Measurements from ENCODE around the gene CAPN10. TPM values are rescaled to one million over a fixed set of nuclear protein-coding genes. Genes with fewer than 3 reads are reported as not detected.

Gene CAPN10
- total RNA-seq, 4 donors from 2014 or later = 41.9 to 118 (median 48.7) TPM

DNA sequence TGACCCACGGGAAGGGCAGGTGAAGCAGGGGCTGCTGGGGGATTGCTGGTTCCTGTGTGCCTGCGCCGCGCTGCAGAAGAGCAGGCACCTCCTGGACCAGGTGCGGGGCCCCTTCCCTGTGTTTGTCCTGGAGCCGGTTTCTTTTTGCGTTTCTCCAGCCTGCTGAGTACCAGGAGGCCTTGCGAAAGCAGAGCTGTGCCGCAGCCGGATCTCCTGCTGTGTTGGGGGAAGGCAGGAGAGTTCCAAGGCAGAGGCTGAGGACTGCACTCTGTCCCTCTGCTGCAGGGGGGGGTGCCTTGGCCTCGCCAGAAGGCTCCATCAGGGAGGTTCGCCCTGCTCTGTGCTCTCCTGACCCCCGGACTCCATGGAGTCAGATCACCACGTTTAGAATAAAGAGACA, 2.8 kb downstream of the CAPN10 start:
- WGBS, 2 donors (ENCODE audit: low coverage in 1 of 2) = 80% methylated on average over 11 of the region's 14 CpGs; no CpG with 5 or more reads in 1 of the 2 donors
- DNase-seq = no peak
- Histone ChIP-seq H3K27ac (no peak overlapping the region), H3K4me1 (peaks cover 23 to 33% (median 27%) of the 10 kb centered on the region in 4 donors), H3K36me3 (peaks cover 0 to 5% (median 0%) of the 10 kb centered on the region in 4 donors), H3K4me3 (no peak overlapping the region), H3K9me3 (no peaks in the 10 kb centered on the region), H3K27me3 (no peaks in the 10 kb centered on the region)
- intact Hi-C loops (cut with DNase I; ENCODE audit: low total_unique reads) (no loop called here), in situ Hi-C loops (cut with MboI; ENCODE audit: low pct_ligation_motif_present in 1 of 4, low pct_unique_long_range_greater_than_20kb in 1 of 4, low sequenced_read_pairs in 3 of 4) (no loop called here)
- TF ChIP-seq POLR2AphosphoS5 (IDR thresholded peaks at IDR 0.05) = no peak
- no peak for TF ChIP-seq POLR2A (IDR thresholded peaks at IDR 0.05)
- TF ChIP-seq, protein P1, sequence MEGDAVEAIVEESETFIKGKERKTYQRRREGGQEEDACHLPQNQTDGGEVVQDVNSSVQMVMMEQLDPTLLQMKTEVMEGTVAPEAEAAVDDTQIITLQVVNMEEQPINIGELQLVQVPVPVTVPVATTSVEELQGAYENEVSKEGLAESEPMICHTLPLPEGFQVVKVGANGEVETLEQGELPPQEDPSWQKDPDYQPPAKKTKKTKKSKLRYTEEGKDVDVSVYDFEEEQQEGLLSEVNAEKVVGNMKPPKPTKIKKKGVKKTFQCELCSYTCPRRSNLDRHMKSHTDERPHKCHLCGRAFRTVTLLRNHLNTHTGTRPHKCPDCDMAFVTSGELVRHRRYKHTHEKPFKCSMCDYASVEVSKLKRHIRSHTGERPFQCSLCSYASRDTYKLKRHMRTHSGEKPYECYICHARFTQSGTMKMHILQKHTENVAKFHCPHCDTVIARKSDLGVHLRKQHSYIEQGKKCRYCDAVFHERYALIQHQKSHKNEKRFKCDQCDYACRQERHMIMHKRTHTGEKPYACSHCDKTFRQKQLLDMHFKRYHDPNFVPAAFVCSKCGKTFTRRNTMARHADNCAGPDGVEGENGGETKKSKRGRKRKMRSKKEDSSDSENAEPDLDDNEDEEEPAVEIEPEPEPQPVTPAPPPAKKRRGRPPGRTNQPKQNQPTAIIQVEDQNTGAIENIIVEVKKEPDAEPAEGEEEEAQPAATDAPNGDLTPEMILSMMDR (IDR thresholded peaks at IDR 0.05) = no peak
- no peak for TF ChIP-seq EP300 (IDR thresholded peaks at IDR 0.05; ENCODE audit: low read depth)

DNA sequence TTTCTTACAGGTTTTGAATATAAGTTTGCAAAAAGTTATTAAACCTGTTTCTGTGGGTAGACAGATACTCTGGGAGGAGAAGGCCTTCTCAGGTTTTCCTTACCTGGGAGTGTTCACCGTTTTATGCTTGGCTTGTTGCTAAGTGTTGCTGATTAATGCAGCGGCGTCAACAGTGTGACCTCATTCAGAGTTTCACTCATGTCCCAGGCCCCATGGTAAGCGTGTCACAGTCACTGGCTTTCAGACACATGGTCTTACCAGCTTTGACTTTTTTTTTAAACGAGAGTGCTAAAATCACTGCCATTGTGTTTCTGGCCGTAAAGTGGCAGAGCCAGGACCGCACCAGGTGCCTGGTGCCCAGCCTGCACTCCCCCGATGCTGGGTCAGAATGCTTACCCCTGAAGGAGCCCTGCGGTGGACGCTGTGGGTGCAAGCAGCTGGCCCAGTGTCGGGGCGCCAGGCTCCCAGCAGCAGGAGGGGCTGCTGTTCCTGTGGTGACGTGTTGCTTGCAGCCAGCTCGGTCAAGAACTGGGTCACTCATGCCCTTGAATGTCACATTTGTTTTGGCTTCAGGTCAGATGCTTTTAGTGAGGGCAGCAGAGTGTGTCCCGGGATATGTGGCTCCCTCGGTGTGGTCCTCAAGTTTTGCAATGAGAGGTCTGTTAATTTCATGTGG, 3.5 kb downstream of the CAPN10 start:
- Histone ChIP-seq H3K27me3 (no peaks in the 10 kb centered on the region), H3K4me1 (peaks cover 17 to 27% (median 22%) of the 10 kb centered on the region in 4 donors), H3K27ac (no peak overlapping the region), H3K36me3 (peaks cover 0 to 5% (median 0%) of the 10 kb centered on the region in 4 donors), H3K4me3 (no peak overlapping the region), H3K9me3 (no peaks in the 10 kb centered on the region)
- WGBS, 2 donors (ENCODE audit: low coverage in 1 of 2) = 87% methylated on average over 16 of the region's 16 CpGs; no CpG with 5 or more reads in 1 of the 2 donors
- TF ChIP-seq POLR2AphosphoS5 (IDR thresholded peaks at IDR 0.05) (no peak), POLR2A (IDR thresholded peaks at IDR 0.05) (no peak), EP300 (IDR thresholded peaks at IDR 0.05; ENCODE audit: low read depth) (no peak)
- TF ChIP-seq, protein P1 (IDR thresholded peaks at IDR 0.05) = no peak
- intact Hi-C loops (cut with DNase I; ENCODE audit: low total_unique reads) = no loop called here
- in situ Hi-C loops (cut with MboI; ENCODE audit: low pct_ligation_motif_present in 1 of 4, low pct_unique_long_range_greater_than_20kb in 1 of 4, low sequenced_read_pairs in 3 of 4) = no loop called here
- no peak for DNase-seq

DNA sequence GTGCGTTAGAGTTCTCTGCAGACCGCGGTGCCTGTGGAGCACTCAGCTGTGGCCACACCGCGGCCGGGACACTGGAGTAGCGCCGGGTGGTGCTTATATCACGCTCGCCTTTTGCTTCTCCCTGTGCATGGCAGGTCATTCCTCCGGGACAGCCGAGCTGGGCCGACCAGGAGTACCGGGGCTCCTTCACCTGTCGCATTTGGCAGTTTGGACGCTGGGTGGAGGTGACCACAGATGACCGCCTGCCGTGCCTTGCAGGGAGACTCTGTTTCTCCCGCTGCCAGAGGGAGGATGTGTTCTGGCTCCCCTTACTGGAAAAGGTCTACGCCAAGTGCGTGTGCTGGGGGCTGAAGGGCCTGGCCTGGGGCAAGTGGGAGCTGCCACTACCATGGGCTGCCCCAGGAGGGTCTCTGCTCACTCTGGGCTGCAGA, 4.2 kb downstream of the CAPN10 start:
- intact Hi-C loops (cut with DNase I; ENCODE audit: low total_unique reads) = no loop called here

DNA sequence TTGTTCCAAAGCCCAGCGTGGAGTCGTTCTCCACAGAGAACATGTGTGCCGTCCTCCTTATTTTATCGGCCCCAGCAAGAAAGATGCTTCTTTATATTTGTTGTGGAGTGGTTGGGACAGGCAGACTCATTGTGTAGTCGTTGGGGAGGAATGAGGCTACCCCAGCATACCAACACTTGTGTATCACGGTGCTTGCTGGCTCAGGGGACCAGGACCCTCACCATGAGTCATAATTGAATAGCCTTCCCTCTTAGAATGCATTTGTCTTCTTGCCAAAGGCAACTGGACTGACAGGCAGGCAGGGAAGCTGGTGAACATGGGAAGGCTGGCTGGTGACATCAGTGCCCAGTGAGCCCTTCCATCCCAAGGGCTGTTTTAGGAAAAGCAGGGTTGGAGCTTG, 4.7 kb downstream of the CAPN10 start:
- in situ Hi-C loops (cut with MboI; ENCODE audit: low pct_ligation_motif_present in 1 of 4, low pct_unique_long_range_greater_than_20kb in 1 of 4, low sequenced_read_pairs in 3 of 4) = no loop called here
- no peak for DNase-seq
- TF ChIP-seq POLR2A (IDR thresholded peaks at IDR 0.05) (no peak), POLR2AphosphoS5 (IDR thresholded peaks at IDR 0.05) (no peak), EP300 (IDR thresholded peaks at IDR 0.05; ENCODE audit: low read depth) (no peak)
- TF ChIP-seq, protein P1 (IDR thresholded peaks at IDR 0.05) = no peak

More for the DNA sequence above, 4.2 kb downstream of the CAPN10 start:
- Histone ChIP-seq H3K27me3 (no peaks in the 10 kb centered on the region), H3K27ac (no peak overlapping the region), H3K4me1 (peaks cover 10 to 20% (median 16%) of the 10 kb centered on the region in 4 donors), H3K9me3 (no peaks in the 10 kb centered on the region), H3K4me3 (no peak overlapping the region), H3K36me3 (peaks cover 0 to 5% (median 0%) of the 10 kb centered on the region in 4 donors)
- WGBS, 2 donors (ENCODE audit: low coverage in 1 of 2) = 99% methylated on average over 21 of the region's 21 CpGs; no CpG with 5 or more reads in 1 of the 2 donors
- in situ Hi-C loops (cut with MboI; ENCODE audit: low pct_ligation_motif_present in 1 of 4, low pct_unique_long_range_greater_than_20kb in 1 of 4, low sequenced_read_pairs in 3 of 4) = no loop called here
- DNase-seq = no peak
- TF ChIP-seq, protein P1 (IDR thresholded peaks at IDR 0.05) = no peak
- TF ChIP-seq POLR2A (IDR thresholded peaks at IDR 0.05) (no peak), POLR2AphosphoS5 (IDR thresholded peaks at IDR 0.05) (no peak), EP300 (IDR thresholded peaks at IDR 0.05; ENCODE audit: low read depth) (no peak)

More for the DNA sequence above, 4.7 kb downstream of the CAPN10 start:
- H3K36me3 ChIP-seq = peaks cover 0 to 5% (median 0%) of the 10 kb centered on the region in 4 donors
- no peak overlapping the region for H3K27ac ChIP-seq
- intact Hi-C loops (cut with DNase I; ENCODE audit: low total_unique reads) = no loop called here
- H3K27me3 ChIP-seq = no peaks in the 10 kb centered on the region
- no peaks in the 10 kb centered on the region for H3K9me3 ChIP-seq
- H3K4me1 ChIP-seq = peaks cover 10 to 20% (median 15%) of the 10 kb centered on the region in 4 donors
- WGBS, 2 donors (ENCODE audit: low coverage in 1 of 2) = 94% methylated on average over 6 of the region's 6 CpGs; no CpG with 5 or more reads in 1 of the 2 donors
- no peak overlapping the region for H3K4me3 ChIP-seq
